ENCODE results near the gene THAP3. TPM values are rescaled to one million over a fixed set of nuclear protein-coding genes. Genes with fewer than 3 reads are reported as not detected.

THAP3 gene
- total and polyA plus RNA-seq, 9 of the 15 experiments (the other 6 are each of a cell fraction or from before 2014, with no cell fraction given): 1.9 to 31.2 (median 18.2) TPM

DNA sequence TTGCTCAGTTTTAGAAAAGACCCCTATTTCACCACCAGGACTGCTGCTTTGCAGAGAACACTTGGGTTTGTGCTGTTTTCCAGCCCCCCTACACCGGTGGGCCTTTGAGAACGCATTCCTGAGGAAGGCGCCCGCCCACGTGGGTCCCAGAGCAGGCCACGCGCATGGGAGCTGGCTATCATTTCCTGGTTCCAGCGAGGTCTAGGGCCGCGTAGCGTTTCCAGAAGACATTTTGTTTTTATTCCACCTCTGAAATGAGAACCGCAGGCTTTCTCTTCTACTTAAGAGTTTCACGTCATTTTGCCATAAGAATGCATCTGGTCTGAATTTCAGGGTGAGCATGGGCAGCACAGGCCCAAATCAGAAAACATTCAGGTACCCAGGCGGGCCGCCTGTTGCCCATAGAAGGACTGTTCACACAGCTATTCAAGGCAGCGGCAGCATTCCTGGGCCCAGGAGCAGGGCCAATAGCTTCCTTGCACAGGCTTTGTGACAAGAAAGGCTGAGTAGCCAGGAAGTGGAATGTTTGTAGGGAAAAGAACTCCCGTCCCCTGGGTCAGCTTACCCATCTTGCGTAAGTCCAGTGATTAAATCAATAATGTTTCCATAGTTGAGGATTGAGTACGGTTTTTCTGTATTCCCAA is 20.6 kb upstream of the THAP3 start (continued):
- TF ChIP-seq, protein P1, sequence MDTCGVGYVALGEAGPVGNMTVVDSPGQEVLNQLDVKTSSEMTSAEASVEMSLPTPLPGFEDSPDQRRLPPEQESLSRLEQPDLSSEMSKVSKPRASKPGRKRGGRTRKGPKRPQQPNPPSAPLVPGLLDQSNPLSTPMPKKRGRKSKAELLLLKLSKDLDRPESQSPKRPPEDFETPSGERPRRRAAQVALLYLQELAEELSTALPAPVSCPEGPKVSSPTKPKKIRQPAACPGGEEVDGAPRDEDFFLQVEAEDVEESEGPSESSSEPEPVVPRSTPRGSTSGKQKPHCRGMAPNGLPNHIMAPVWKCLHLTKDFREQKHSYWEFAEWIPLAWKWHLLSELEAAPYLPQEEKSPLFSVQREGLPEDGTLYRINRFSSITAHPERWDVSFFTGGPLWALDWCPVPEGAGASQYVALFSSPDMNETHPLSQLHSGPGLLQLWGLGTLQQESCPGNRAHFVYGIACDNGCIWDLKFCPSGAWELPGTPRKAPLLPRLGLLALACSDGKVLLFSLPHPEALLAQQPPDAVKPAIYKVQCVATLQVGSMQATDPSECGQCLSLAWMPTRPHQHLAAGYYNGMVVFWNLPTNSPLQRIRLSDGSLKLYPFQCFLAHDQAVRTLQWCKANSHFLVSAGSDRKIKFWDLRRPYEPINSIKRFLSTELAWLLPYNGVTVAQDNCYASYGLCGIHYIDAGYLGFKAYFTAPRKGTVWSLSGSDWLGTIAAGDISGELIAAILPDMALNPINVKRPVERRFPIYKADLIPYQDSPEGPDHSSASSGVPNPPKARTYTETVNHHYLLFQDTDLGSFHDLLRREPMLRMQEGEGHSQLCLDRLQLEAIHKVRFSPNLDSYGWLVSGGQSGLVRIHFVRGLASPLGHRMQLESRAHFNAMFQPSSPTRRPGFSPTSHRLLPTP (IDR thresholded peaks at IDR 0.05; ENCODE audit: borderline replicate concordance, extremely low read depth, insufficient read length): no peak
- no peak for TF ChIP-seq HNRNPLL (IDR thresholded peaks at IDR 0.05; ENCODE audit: low read depth, low read length, poor library complexity, severe bottlenecking)
- TF ChIP-seq ZSCAN32 (CRISPR knock-in tag; IDR thresholded peaks at IDR 0.05): 0 out of 2 replicates have a peak, but pooled peaks have one; percentile 12
- no peak for TF ChIP-seq TAF15 (IDR thresholded peaks at IDR 0.05; ENCODE audit: low read depth, low read length)
- TF ChIP-seq, protein P2, sequence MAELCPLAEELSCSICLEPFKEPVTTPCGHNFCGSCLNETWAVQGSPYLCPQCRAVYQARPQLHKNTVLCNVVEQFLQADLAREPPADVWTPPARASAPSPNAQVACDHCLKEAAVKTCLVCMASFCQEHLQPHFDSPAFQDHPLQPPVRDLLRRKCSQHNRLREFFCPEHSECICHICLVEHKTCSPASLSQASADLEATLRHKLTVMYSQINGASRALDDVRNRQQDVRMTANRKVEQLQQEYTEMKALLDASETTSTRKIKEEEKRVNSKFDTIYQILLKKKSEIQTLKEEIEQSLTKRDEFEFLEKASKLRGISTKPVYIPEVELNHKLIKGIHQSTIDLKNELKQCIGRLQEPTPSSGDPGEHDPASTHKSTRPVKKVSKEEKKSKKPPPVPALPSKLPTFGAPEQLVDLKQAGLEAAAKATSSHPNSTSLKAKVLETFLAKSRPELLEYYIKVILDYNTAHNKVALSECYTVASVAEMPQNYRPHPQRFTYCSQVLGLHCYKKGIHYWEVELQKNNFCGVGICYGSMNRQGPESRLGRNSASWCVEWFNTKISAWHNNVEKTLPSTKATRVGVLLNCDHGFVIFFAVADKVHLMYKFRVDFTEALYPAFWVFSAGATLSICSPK (IDR thresholded peaks at IDR 0.05; ENCODE audit: borderline replicate concordance): no peak
- no peak for TF ChIP-seq SRSF7 (optimal IDR thresholded peaks at IDR 0.05; ENCODE audit: low read depth, low read length)
- TF ChIP-seq XRCC5 (IDR thresholded peaks at IDR 0.05; ENCODE audit: low read depth, low read length): no peak
- TF ChIP-seq GABPB2 (CRISPR knock-in tag; conservative IDR thresholded peaks at IDR 0.05): 0 out of 2 replicates have a peak, but pooled peaks have one; percentile 57
- TF ChIP-seq YY1 (IDR thresholded peaks at IDR 0.05; ENCODE audit: borderline replicate concordance in 1 of 3, control insufficient read depth in 1 of 3, extremely low read depth in 1 of 3, insufficient read depth in 3 of 3, insufficient read length in 1 of 3, insufficient replicate concordance in 2 of 3, low read depth in 1 of 3, low read length in 2 of 3): peak in 2 of 3 experiments; percentile 60 to 65
- no peak; the same call in 1 of the 2 replicates for TF ChIP-seq POLR2A (conservative IDR thresholded peaks at IDR 0.05)
- no peak for TF ChIP-seq C11orf30 (IDR thresholded peaks at IDR 0.05; ENCODE audit: low read depth)
- no peak for TF ChIP-seq FOXM1 (IDR thresholded peaks at IDR 0.05; ENCODE audit: low read depth)
- TF ChIP-seq FOXM1 (CRISPR knock-in tag; IDR thresholded peaks at IDR 0.05; ENCODE audit: low read depth): no peak; the same call in 1 of the 2 replicates
- TF ChIP-seq, protein P3, sequence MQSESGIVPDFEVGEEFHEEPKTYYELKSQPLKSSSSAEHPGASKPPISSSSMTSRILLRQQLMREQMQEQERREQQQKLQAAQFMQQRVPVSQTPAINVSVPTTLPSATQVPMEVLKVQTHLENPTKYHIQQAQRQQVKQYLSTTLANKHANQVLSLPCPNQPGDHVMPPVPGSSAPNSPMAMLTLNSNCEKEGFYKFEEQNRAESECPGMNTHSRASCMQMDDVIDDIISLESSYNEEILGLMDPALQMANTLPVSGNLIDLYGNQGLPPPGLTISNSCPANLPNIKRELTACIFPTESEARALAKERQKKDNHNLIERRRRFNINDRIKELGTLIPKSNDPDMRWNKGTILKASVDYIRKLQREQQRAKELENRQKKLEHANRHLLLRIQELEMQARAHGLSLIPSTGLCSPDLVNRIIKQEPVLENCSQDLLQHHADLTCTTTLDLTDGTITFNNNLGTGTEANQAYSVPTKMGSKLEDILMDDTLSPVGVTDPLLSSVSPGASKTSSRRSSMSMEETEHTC (IDR thresholded peaks at IDR 0.05): no peak
- TF ChIP-seq, protein P4, sequence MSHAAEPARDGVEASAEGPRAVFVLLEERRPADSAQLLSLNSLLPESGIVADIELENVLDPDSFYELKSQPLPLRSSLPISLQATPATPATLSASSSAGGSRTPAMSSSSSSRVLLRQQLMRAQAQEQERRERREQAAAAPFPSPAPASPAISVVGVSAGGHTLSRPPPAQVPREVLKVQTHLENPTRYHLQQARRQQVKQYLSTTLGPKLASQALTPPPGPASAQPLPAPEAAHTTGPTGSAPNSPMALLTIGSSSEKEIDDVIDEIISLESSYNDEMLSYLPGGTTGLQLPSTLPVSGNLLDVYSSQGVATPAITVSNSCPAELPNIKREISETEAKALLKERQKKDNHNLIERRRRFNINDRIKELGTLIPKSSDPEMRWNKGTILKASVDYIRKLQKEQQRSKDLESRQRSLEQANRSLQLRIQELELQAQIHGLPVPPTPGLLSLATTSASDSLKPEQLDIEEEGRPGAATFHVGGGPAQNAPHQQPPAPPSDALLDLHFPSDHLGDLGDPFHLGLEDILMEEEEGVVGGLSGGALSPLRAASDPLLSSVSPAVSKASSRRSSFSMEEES (CRISPR knock-in tag; IDR thresholded peaks at IDR 0.05): peak; percentile 19

Measured in K562 (cell line).